GM19099 (cell line): Measurements from ENCODE around the gene FBN3.
A peak's percentile ranks its signal among the peaks of the same experiment; 100 is the strongest.

Experiments
- POLR2A ChIP-seq: IDR thresholded peaks from 3 replicates; pipeline ENCODE4 v1.6.1; 2011; ENCODE audit warnings: low read depth; ENCODE audit not compliant: insufficient read length; ENCODE audit errors: extremely low read depth

The FBN3 gene

DNA sequence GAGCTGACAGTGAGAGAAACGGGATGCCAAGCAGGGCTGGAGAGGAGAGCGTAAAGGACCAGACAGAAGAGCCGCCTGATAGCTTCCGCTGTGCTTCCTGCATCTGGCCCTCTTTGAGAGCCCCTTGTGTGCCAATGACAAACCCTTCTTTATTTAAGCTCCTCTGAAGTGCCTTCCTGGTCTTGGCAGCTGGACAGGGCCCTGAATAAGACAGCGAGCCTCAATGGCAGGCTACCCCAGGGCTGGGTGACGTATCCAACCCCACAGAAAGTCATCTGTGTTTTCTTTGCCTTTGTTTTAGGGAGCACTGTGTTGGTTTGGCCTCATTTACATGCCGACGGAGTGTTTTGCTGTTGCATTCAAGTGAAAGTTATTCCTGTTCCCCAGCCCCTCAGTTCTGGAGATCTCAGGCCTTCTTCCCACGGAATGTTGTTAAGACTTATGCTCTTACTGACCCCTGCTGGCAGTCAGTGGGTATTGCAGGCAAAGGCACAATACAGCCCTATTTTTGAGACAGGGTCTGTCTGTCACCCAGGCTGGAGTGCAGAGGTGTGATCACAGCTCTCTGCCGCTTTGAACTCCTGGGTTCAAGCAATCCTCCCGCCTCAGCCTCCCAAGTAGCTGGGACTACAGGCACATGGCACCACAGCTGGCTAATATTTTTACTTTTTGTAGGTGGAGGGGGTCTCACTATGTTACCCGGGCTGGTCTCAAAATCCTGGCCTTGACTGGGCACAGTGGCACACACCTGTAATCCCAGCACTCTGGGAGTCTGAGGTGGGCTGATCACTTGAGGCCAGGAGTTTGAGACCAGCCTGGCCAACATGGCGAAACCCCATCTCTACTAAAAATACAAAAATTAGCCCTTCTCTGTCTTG is 80.1 kb downstream of the FBN3 start:
- TF ChIP-seq POLR2A, result no peak

DNA sequence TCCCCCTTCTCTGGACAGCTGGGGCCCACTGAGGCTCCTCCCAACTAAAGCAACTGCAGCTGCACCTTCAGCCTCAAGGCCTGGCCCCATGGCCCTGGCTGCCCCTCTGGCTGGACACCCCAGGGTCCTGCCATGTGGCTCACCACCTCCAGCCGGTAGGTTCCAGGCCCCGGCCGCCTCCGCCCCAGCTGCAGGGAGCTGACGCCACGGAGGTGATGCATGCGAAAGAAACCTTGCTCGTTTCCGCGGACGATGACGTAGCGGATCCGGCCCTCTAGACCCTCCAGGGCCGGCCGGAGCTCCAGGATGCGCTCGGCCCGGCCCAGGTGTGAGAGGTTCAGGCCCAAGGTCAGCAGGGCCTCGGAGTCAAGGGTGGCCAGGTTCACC is 83.5 kb downstream of the FBN3 start:
- no peak for TF ChIP-seq POLR2A

DNA sequence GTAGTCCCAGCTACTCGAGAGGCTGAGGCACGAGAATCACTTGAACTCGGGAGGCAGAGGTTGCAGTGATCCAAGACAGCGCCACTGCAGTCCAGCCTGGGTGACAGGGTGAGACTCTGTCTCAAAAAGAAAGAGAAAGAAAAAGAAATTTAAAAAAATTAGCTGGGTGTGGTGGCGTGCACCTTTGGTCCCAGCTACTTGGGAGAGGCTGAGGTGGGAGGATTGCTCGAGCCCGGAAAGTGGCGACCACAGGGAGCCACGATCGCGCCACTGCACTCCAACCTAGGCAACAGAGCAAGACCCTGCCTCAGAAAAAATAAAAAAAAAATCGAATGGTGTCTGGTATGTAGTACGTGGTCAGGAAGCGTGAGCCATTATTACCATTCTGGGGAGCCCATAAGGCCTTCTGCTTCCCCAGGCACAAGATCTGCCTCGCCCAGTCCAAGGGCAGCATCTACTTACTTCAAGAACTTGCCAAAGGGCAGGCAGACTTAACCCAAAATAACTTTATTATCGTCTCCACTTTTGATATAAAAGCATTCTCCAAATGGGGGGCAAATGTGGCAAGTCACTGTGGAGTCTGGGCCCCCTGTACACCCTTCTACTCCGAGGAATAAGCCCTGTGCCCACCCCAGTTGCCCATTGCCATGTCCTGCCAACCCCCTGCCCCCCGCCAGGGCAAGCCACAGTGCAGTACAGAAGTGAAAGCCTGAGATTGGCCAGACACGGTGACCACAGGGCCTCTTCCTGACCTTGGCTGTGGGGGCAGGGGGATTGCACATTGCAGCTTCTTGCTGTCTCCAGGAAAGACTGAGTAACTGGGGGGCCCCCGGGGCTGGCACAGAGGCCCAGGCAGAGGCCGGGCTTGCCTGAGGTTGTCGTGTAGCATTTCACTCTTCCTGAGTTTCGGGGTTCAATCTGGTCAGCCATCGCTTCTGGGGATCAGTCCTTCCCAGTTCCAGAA is 84.2 kb downstream of the FBN3 start:
- TF ChIP-seq POLR2A, result no peak

DNA sequence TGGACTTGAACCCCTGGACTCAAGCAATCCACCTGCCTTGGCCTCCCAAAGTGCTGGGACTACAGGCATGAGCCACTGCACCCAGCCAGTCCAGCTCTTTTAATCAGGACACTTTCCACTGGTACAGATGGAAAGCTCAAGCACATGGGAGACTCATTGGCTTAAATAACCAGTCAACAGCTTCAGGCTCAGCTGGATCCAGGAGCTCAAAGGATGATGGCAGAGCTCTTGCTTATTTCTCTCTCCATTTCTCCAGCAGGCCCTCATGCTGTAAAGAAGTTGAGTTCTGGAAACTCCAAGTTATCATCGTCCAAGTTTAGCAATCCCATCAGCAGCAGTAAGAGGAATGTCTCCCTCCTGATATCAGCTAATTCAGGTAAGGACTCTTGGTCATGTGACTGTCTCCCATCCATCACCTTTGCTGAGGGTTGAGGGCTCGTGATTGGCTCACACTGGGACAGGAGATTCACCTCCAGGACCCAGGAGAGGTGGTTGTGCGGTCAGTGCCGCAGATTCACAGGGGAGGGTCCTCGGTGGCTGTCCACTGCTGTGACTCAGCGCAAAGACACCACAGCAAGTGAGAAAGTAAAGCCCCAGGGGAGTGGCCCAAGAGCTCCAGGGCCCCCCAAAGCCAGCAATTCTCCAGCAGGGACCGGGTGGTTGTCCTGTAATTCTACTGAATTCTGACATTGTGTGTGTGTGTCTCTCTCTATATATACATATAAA is 91.7 kb downstream of the FBN3 start:
- TF ChIP-seq POLR2A, result no peak

DNA sequence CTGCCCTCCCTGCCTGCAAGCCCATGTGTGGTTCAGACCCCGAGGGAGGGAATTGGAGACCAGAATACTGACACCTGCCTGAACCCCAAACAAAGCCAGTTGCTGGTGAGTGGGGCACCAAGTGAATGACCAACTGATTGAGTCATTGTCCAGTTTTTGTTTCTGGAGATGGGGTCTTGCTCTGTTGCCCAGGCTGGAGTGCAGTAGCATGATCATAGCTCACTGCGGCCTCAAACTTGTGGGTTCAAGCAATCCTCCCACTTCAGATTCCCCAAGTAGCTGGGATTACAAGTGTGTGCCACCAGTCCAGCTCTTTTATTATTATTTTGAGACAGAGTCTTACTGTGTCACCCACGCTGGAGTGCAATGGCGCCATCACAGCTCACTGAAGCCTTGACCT is 92.9 kb downstream of the FBN3 start:
- TF ChIP-seq POLR2A, result no peak

DNA sequence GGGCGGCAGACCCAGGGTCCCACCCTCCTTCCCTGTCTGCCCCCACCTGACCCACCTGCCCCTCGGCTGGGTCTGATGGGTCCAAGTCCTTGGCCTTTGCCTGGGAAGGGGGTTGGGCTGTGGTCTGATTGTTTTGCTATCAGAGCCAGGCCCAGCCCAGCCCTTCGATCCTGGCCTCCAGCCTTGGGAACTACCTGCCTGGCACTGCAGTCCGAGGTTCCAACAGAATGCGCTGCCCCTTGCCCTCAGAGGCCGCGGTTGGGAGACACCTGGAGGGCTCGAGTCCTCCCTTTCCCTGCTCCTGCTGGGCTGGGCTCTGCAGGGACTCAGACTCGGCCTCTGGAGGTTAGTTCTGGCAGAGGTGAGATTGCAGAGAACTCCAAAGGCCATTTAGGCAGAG is 95.2 kb downstream of the FBN3 start:
- TF ChIP-seq POLR2A, result no peak

DNA sequence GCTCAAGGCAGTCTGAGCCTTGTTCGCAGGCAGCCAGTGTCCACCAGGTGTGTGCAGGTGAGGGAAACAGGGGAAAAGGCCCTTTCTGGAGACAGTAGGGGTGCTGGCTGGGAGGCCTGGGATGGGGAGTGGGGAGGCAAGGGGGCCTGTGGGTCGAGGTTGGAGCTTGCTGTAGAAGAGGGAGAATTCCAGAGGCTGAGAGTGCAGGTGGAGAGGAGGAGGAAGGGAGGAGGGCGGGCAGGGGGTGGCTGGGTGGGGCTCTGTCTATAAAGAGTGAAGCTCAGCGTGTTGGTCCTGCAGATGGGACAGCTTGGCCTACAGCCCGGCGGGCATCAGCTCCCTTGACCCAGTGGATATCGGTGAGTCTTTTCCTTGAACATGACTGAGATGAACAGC is 96.9 kb downstream of the FBN3 start, which contains the start of gene CCL25:
Gene CCL25 (plus strand): TSS at position 297 of the 396 bp plus-strand sequence. CDS start 290 bp downstream, outside the sequence.
- TF ChIP-seq POLR2A, result no peak

DNA sequence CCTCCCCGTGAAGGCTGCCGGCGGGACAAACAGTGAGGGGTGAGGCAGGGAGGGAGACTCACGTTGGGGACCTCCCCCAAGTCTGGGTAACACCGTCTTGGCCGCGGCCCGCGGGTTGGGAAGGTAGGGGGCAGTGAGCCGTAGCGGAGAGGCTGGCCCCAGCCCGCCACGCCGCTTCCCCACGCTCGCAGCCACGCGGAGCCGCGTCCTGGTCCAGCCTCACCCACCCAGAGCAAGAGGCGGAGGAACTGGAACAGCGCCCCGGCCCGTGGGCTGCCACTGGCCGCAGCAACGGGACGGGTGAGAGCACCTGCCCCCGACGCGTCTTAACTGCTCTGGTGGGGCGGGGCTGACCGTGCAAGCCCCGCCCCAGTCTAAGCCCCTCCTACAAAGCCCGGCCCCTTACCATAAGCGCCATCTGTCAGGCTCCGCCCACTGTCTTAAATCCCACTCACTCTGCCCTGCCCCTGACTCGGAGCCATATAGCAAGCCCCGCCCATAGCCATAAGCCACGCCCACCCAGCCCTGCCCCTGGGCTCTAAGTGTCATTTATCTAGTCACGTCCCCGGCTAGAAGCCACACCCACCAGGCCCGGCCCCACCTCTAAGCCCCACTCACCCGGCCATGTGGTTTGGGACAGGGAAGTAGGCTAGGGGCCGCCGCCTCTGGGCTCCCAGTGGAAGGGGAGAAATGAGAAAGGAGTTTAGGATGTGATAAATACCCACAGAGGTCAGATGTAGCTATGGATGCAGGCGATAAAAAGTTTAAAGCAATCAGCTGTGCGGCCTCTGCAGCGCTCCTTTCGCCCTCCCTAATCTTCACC is 98.9 kb downstream of the FBN3 start:
- peak; percentile 65 for TF ChIP-seq POLR2A

DNA sequence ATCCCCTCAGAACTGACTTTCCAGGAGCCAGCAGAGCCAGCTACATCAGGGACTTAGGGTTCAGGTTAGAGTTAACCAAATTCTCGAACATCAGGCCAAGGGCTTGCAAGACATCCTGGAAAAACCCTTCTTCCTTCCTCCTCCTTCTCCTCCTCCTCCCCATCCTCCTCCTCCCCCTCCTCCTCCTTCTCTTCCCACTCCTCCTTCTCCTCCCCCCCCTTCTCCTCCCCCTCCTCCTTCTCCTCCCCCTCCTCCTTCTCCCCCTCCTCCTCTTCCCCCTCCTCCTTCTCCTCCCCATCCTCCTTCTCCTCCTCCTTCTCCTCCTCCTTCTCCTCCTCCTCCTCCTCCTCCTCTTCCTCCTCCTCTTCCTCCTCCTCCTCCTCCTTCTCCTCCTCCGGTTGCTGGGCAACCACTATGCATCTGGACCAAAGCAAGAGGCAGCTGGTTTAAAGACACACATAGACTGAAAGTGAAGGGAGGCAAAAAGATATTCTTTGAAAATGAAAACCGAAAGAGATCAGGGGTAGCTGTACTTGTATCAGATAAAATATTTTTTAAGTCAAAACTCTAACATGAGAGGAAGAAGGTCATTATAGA is 102.7 kb downstream of the FBN3 start:
- no peak for TF ChIP-seq POLR2A

DNA sequence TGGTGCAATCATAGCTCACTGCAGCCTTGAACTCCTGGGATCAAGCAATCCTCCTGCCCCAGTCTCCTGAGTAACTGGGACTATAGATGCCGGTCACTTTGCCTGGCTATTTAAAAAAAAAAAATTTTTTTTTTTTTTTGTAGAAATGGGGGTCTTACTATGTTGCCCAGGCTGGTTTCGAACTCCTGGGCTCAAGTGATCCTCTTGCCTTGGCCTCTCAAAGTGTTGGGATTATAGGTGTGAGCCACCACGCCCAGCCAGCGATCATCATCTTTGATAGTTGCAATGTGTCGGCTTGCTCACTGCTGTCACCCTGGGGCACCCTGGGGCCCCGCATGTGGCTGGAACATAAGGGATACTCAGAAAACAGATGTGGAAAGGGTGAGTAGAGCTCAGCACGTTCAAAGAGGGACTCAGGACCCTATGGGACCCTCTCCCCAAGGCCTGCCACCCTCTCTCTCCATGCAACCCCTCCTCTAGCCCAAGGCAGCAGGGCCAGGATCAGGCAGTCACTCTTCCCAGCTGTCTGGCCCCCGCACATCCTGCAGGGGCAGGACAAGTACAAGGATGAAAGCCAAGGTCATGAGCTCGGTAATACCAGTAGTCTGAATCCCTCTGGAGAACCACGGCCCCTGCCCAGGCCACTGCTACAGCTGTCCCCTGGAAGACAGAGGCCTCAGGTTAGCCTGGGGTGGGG is 103.4 kb downstream of the FBN3 start:
- TF ChIP-seq POLR2A, result no peak

DNA sequence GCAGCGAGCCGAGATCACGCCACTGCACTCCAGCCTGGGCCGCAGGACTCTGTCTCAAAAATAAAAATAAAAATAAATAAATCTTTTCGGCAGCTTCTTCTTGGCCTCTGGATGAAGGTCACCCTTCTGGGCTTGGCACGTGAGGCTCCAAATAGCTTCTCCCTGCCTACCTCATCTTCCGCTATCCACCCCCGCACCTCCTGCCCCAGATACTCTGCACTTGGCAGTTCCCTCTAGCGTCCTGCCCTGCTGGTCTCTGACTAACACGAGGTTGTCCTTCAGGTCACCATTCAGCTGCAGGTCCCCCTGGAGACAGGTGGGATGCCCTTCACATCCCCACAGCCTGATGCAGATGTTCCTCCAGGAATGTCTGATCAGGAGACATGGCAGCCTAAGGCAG is 105.4 kb downstream of the FBN3 start:
- TF ChIP-seq POLR2A, result no peak

DNA sequence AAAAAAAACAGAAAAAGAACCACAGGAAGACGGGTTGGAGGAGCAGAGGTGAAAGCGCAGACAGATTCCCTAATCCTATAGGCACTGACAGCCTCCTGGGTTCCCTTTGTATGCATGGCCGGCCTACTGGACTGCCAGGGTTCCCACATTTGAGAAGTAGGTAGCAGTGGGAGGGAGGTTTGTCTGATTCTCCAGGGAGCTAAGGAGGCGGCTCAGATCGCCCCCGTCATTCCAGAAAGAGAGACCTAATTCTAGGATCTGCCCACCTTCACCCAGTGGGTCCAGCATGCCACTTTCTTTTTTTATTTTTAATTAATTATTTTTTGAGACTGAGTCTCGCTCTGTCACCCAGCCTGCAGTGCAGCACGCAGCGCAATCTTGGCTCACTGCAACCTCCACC is 106.5 kb downstream of the FBN3 start:
- no peak for TF ChIP-seq POLR2A

DNA sequence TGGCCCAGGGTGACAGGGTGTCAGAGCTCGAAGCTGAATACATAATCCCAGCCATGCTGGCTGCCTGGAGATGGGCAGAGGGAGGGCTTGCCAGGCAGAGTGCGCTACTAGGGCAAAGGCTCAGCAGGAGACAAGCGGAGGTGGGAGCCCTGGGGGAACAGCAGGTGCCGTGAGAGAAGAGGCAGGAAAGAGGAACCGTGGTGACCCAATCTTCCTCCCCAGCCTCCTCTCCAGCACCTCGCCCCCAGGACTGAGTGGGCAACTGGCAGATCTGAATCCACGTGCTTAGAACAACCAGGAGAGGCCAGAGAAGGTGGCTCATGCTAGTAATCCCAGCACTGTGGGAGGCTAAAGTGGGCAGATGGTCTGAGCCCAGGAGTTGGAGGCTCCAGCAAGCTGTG is 107.9 kb downstream of the FBN3 start:
- no peak for TF ChIP-seq POLR2A
